ENCODE data around the gene XYLT1. TPM values are rescaled to one million over a fixed set of nuclear protein-coding genes. Genes with fewer than 3 reads are reported as not detected.

The XYLT1 gene
- total RNA-seq, 2 experiments from 2014 or later: 7.3 to 8.9 TPM

DNA sequence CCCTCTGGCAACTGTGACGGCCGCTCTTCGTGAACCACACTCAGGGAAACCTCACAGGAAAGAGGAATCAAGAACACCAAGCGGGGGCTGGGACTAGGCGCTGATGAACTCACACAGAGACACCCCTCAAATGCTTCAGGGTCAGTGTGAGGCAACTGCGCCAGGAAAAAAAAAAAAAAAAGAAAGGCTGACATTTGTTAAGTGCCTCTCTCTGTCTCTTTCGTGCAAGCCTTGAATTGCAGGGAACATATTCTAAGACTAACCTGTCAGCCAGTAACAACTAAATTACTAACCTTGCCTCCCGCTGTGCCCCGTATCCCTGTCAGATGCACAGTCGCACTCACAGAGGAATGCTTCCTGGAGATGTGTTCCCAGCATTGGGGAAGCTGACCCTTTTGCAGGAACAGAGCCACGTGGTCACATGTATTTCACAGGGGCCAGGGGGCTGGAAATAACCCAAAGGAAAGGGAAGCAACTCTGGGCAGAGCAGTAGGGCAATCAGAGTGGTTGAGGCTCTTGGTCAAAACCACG, 247.8 kb downstream of the XYLT1 start:
- Mint-ChIP-seq H3K9me3 (no peaks in the 10 kb centered on the region), H3K27me3 (no peaks in the 10 kb centered on the region), H3K4me1 (ENCODE audit: low read depth) (peaks cover 7% of the 10 kb centered on the region), H3K36me3 (ENCODE audit: low read depth) (no peaks in the 10 kb centered on the region), H3K27ac (no peak overlapping the region), H3K4me3 (no peak overlapping the region)
- POLR2A ChIA-PET: no interaction called here
- intact Hi-C loops (cut with micrococcal nuclease): no loop called here
- CTCF ChIA-PET: no interaction called here
- TF ChIP-seq, protein P1, sequence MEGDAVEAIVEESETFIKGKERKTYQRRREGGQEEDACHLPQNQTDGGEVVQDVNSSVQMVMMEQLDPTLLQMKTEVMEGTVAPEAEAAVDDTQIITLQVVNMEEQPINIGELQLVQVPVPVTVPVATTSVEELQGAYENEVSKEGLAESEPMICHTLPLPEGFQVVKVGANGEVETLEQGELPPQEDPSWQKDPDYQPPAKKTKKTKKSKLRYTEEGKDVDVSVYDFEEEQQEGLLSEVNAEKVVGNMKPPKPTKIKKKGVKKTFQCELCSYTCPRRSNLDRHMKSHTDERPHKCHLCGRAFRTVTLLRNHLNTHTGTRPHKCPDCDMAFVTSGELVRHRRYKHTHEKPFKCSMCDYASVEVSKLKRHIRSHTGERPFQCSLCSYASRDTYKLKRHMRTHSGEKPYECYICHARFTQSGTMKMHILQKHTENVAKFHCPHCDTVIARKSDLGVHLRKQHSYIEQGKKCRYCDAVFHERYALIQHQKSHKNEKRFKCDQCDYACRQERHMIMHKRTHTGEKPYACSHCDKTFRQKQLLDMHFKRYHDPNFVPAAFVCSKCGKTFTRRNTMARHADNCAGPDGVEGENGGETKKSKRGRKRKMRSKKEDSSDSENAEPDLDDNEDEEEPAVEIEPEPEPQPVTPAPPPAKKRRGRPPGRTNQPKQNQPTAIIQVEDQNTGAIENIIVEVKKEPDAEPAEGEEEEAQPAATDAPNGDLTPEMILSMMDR (IDR thresholded peaks at IDR 0.05): no peak
- ATAC-seq: no peak
- no peak for DNase-seq

DNA sequence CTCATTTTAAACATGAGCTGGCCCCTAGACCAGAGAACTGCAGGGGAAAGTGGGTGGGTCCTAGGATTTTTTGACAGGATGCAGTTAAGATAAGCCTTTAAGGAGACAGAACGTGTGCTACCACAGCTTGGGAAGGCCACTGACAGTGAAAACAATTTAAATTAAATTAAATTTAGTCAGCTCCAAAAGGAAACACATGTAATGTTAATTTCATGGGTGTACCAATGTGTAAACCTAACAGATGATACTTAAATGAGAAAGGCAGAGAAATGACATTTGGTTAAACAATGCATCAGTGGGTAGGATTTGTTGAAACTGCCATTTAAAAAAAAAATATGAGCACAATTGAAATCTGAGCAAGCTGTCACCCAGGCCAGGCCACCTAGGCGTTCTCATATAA, 250.8 kb downstream of the XYLT1 start:
- DNase-seq: no peak
- ChIA-PET POLR2A (no interaction called here), CTCF (no interaction called here)

GRCh38 chr16:17215936-17216335, 254.8 kb downstream of the XYLT1 start:
- no peak for DNase-seq
- CTCF ChIA-PET: no interaction called here
- ATAC-seq: no peak
- TF ChIP-seq, protein P1 (IDR thresholded peaks at IDR 0.05): no peak
- Mint-ChIP-seq H3K4me1 (ENCODE audit: low read depth) (peaks cover 16% of the 10 kb centered on the region), H3K27me3 (no peaks in the 10 kb centered on the region), H3K4me3 (no peak overlapping the region), H3K9me3 (peaks cover 9% of the 10 kb centered on the region), H3K27ac (no peak overlapping the region), H3K36me3 (ENCODE audit: low read depth) (peaks cover 10% of the 10 kb centered on the region)
- intact Hi-C loops (cut with micrococcal nuclease): no loop called here
- POLR2A ChIA-PET: no interaction called here

More for the DNA sequence above, 250.8 kb downstream of the XYLT1 start:
- H3K27me3 Mint-ChIP-seq: no peaks in the 10 kb centered on the region
- intact Hi-C loops (cut with micrococcal nuclease): no loop called here
- H3K9me3 Mint-ChIP-seq: no peaks in the 10 kb centered on the region
- no peak overlapping the region for H3K27ac Mint-ChIP-seq
- TF ChIP-seq, protein P1 (IDR thresholded peaks at IDR 0.05): no peak
- no peak overlapping the region for H3K4me3 Mint-ChIP-seq
- no peak for ATAC-seq
- no peaks in the 10 kb centered on the region for H3K36me3 Mint-ChIP-seq (ENCODE audit: low read depth)
- H3K4me1 Mint-ChIP-seq (ENCODE audit: low read depth): peaks cover 4% of the 10 kb centered on the region

DNA sequence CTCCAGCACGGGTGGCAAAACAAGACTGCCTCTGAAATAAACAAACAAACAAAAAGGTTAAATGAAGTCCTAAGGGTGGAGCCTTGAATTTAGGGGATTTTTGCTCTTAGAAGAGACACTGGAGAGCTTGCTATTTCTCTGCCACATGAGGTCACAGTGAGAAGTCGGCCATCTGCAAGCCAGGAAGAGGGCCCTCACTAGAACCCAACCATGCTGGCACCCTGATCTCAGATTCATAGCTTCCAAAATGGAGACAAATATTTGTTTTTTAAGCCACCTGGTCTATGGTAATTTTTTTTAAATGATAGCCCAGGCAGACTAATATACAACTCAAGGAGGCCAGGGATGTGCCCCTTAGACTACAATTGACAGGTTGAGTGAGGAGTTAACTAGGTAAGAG, 255.5 kb downstream of the XYLT1 start:
- TF ChIP-seq, protein P1 (IDR thresholded peaks at IDR 0.05): no peak
- intact Hi-C loops (cut with micrococcal nuclease): no loop called here
- CTCF ChIA-PET: interaction anchor here (0.6 kb wide), 1 partner anchor 44 kb away, joined by 3 read pairs; no protein-coding TSS in a partner anchor
- DNase-seq (no peak), ATAC-seq (no peak)
- peaks cover 10% of the 10 kb centered on the region for H3K36me3 Mint-ChIP-seq (ENCODE audit: low read depth)
- H3K9me3 Mint-ChIP-seq: peaks cover 9% of the 10 kb centered on the region
- H3K27ac Mint-ChIP-seq: no peak overlapping the region
- POLR2A ChIA-PET: no interaction called here
- no peaks in the 10 kb centered on the region for H3K27me3 Mint-ChIP-seq
- peaks cover 16% of the 10 kb centered on the region for H3K4me1 Mint-ChIP-seq (ENCODE audit: low read depth)
- H3K4me3 Mint-ChIP-seq: no peak overlapping the region

- Mint-ChIP-seq H3K4me3 (no peak overlapping the region), H3K27ac (peak overlapping the region; percentile 14), H3K9me3 (peaks cover 9% of the 10 kb centered on the region), H3K27me3 (no peaks in the 10 kb centered on the region), H3K4me1 (ENCODE audit: low read depth) (peaks cover 16% of the 10 kb centered on the region), H3K36me3 (ENCODE audit: low read depth) (peaks cover 10% of the 10 kb centered on the region)
- ATAC-seq: no peak
- intact Hi-C loops (cut with micrococcal nuclease): no loop called here
- POLR2A ChIA-PET: no interaction called here
- TF ChIP-seq, protein P1 (IDR thresholded peaks at IDR 0.05): no peak
- DNase-seq: no peak
- CTCF ChIA-PET: no interaction called here
Observed at GRCh38 chr16:17213974-17214373, 256.8 kb downstream of the XYLT1 start.

Data from activated CD8-positive, alpha-beta T cell treated with anti-CD3 and anti-CD28 coated beads for 36 hours (primary cell).